NCI-H524 treated with DMSO at 0.1 percent for 48 hours (cell line): ENCODE results near the gene F2RL1.
"Not testable (repeated sequence)": the region's sequence is repeated elsewhere in the genome, so short reads cannot be mapped to it uniquely, and the experiment has no call there.

ENCODE experiments used
- DNase-seq: peaks from one replicate; lab custom pipeline; 2025; lab: John Stamatoyannopoulos, UW

F2RL1 gene

GRCh38 chr5:76849419-76850291 lies 30.8 kb downstream of the F2RL1 start, which contains the start of gene S100Z:
S100Z (plus strand) TSS chr5:76850014; CDS start chr5:76875360, 25,346 bp downstream.
- DNase-seq: no peak

- no peak for DNase-seq
Measured at GRCh38 chr5:76850543-76851145, 31.8 kb downstream of the F2RL1 start.

GRCh38 chr5:76851728-76852369 lies 33.0 kb downstream of the F2RL1 start:
- no peak for DNase-seq

DNA sequence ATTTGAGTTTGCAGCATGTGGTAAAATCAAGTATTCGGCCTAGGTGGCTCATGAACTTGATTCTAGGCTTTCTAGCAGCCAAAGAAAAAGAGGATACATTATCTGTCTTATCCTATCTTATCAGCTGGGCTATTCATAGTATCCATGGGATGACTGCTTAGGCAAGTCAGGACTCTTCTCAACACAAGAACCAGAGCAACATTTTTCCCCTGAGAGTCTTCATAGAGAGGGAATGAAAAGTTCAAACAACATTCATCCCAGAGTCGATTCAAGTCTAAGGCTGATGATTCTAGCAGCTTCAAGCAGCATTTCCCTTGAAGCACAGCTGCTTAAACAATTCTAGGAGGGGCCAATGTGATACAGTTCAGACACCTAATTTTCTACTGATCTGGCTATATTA lies 33.9 kb downstream of the F2RL1 start:
- no peak for DNase-seq

- DNase-seq: not testable (repeated sequence)
Measured at GRCh38 chr5:76853741-76854140, 34.9 kb downstream of the F2RL1 start.

DNA sequence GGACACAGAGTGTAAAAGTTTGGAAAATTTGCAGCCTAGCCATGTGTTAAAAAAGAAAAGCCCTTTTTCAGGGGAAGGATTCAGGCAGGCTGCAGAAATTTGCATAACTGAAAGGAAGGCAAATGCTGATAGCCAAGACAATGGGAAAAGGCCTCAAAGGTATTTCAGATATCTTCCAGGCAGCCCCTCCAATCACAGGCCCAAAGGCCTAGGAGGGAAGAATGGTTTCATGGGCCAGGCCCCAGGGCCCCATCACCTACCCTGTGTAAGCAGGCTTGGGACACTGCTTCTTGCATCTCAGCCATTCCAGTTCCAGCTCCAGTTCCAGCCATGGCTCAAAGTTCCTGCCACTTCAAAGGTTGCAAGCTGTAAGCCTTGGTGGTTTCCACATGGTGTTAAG lies 35.8 kb downstream of the F2RL1 start:
- no peak for DNase-seq

GRCh38 chr5:76855501-76855900 lies 36.7 kb downstream of the F2RL1 start:
- DNase-seq: not testable (repeated sequence)

GRCh38 chr5:76855961-76856360 lies 37.1 kb downstream of the F2RL1 start:
- no peak for DNase-seq

- not testable (repeated sequence) for DNase-seq
Measured at GRCh38 chr5:76856800-76857199, 38.0 kb downstream of the F2RL1 start.

DNA sequence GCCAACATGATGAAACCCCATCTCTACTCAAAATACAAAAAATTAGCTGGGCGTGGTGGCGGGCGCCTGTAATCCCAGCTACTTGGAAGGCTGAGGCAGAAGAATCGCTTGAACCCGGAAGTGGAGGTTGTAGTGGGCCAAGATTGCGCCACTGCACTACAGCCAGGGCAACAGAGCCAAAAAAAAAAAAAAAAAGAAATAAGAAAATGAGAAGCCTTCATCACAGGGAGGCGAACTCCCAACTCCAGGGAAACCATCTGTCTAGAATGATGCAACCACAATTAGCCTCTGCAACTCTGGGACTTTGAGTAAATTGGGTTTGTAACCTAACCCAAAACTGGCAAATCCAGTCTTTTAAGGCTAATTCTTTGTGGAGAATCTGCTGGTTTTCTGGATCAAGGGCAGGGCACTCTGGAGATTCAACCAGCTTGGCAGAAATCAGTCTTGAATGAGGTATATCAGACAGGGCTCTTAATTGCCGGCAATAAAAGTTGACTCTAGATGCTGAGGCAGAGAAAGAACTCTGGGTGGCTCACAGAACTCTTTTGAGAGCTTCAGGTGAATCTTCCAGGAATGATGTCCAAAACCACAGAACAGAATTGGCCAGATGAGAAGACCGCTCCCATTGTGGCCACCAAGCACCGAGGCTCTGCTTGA lies 40.9 kb downstream of the F2RL1 start:
- DNase-seq: no peak

DNA sequence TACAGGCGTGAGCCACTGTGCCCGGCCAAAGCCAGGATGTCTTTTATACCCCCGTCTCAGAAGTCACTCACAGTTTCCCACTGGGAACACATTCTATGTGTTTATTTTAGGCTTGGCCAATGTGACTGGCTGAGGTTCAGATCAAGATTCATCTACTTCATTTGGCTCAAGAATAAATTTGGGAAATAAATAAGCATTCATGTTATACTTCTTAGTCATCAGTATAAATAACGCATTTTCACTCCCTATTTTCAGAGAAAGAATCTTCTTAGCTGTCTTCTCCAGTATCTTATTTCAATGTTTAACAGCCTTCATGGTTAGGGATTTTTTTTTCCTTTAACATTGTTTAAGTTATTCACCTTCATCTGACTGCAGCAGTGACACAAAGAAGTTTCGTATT lies 42.8 kb downstream of the F2RL1 start:
- DNase-seq: no peak

GRCh38 chr5:76863001-76863400 lies 44.2 kb downstream of the F2RL1 start:
- DNase-seq: no peak

DNA sequence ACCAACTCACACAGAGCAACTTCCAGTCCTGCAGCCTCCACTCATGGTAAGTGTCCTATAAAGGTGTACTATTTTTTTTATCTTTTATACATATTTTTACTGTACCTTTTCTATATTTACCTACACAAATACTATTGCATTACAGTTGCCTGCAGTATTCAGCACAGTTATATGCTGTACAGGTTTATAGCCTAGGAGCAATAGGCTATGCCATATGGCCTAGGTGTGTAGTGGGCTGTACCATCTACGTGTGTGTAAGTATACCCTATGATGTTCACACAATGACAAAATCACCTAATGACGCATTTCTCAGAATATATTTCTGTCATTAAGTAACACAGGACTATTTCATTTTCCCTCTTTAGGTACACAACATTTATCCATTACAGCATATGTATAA lies 47.7 kb downstream of the F2RL1 start:
- DNase-seq: no peak

DNA sequence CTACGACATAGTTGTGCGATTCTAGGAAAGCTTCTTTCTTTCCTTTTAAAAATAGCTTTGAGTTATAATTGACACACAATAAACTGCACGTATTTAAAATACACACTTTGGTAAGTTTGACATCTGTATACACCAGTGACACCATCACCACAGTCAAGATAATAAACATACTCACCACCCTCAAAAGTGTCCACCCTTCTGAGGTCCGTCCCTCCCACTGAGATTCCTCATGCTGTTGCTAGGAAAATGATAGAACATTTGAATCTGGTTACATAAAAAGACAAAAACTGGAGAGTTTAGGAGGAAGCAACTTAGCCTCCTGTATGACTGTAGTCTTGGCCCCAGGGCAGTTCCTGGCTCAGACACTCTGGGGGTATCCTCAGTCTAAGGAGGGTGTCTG lies 48.2 kb downstream of the F2RL1 start:
- DNase-seq: no peak

- DNase-seq: peak; percentile 12
Measured at GRCh38 chr5:76867827-76868693, 49.2 kb downstream of the F2RL1 start.

DNA sequence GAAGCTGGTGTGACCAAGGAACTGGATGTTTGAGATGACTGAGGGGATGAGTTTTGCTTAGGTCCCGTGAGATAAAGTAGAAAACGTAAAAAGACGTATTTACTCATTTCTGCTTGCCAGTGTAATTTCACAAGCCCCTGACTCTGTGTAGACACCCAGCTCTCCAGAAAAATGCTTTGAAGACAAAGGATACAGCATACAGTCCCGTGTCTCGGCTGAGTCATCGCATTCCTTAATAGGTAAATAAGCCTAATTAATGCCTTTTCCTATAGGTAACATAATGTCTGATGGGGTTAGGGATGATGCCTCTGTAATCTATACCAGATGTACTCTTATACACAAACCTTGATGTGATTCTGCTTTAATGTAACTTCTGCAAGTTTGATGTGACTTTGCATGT lies 51.2 kb downstream of the F2RL1 start:
- no peak for DNase-seq

- peak; percentile 34 for DNase-seq
Measured at GRCh38 chr5:76874088-76874581, 55.3 kb downstream of the F2RL1 start.
